ENCODE measurements around the gene ALDOB.

ALDOB gene

GRCh38 chr9:101435601-101436079 lies at the start of gene ALDOB:
TSS of gene ALDOB (minus strand) at chr9:101435774. CDS start at chr9:101430887, 4,887 bp downstream.
- ATAC-seq (no peak), DNase-seq (ENCODE audit: low spot score in 2 of 2) (no peak)
- H3K4me1 Mint-ChIP-seq, result no peaks in the 10 kb centered on the region
- no peaks in the 10 kb centered on the region for H3K9me3 Mint-ChIP-seq
- H3K4me3 Mint-ChIP-seq, result no peak within 1 kb of the TSS
- no peak within 1 kb of the TSS for H3K27ac Mint-ChIP-seq
- H3K36me3 Mint-ChIP-seq, result no peaks in the 10 kb centered on the region

- Mint-ChIP-seq H3K4me3 (no peak overlapping the region), H3K27ac (no peak overlapping the region), H3K36me3 (no peaks in the 10 kb centered on the region), H3K4me1 (no peaks in the 10 kb centered on the region), H3K9me3 (no peaks in the 10 kb centered on the region)
- ATAC-seq, result no peak
- DNase-seq (ENCODE audit: low spot score in 2 of 2), result no peak
These were observed 48.5 kb upstream of the ALDOB start for GRCh38 chr9:101484046-101484445.

GRCh38 chr9:101481261-101481660 lies 45.7 kb upstream of the ALDOB start:
- Mint-ChIP-seq H3K4me1 (no peaks in the 10 kb centered on the region), H3K9me3 (no peaks in the 10 kb centered on the region), H3K4me3 (no peak overlapping the region), H3K27ac (no peak overlapping the region), H3K36me3 (no peaks in the 10 kb centered on the region)
- no peak for DNase-seq (ENCODE audit: low spot score in 2 of 2)
- ATAC-seq, result no peak

- Mint-ChIP-seq H3K9me3 (no peaks in the 10 kb centered on the region), H3K4me1 (no peaks in the 10 kb centered on the region), H3K4me3 (no peak overlapping the region), H3K27ac (no peak overlapping the region), H3K36me3 (no peaks in the 10 kb centered on the region)
- DNase-seq (ENCODE audit: low spot score in 2 of 2) (no peak), ATAC-seq (no peak)
These were observed 44.8 kb upstream of the ALDOB start for GRCh38 chr9:101480386-101480785.

GRCh38 chr9:101479338-101480030 lies 43.9 kb upstream of the ALDOB start:
- Mint-ChIP-seq H3K9me3 (no peaks in the 10 kb centered on the region), H3K4me3 (no peak overlapping the region), H3K4me1 (no peaks in the 10 kb centered on the region), H3K36me3 (no peaks in the 10 kb centered on the region), H3K27ac (no peak overlapping the region)
- ATAC-seq (no peak), DNase-seq (ENCODE audit: low spot score in 2 of 2) (no peak)

- no peak for ATAC-seq
- Mint-ChIP-seq H3K27ac (no peak overlapping the region), H3K4me3 (no peak overlapping the region)
These were observed 43.3 kb upstream of the ALDOB start for GRCh38 chr9:101478906-101479305.

GRCh38 chr9:101478444-101478843 lies 42.9 kb upstream of the ALDOB start:
- H3K27ac Mint-ChIP-seq, result no peak overlapping the region
- no peaks in the 10 kb centered on the region for H3K9me3 Mint-ChIP-seq
- H3K4me3 Mint-ChIP-seq, result no peak overlapping the region
- peak; percentile 11 for ATAC-seq
- DNase-seq (ENCODE audit: low spot score in 2 of 2), result no peak
- H3K36me3 Mint-ChIP-seq, result no peaks in the 10 kb centered on the region
- H3K4me1 Mint-ChIP-seq, result no peaks in the 10 kb centered on the region

More at GRCh38 chr9:101478906-101479305, 43.3 kb upstream of the ALDOB start:
- Mint-ChIP-seq H3K36me3 (no peaks in the 10 kb centered on the region), H3K4me1 (no peaks in the 10 kb centered on the region), H3K9me3 (no peaks in the 10 kb centered on the region)
- no peak for DNase-seq (ENCODE audit: low spot score in 2 of 2)

GRCh38 chr9:101477736-101478135 lies 42.2 kb upstream of the ALDOB start:
- Mint-ChIP-seq H3K27ac (no peak overlapping the region), H3K4me1 (no peaks in the 10 kb centered on the region), H3K36me3 (no peaks in the 10 kb centered on the region), H3K9me3 (no peaks in the 10 kb centered on the region), H3K4me3 (no peak overlapping the region)
- no peak for ATAC-seq
- DNase-seq (ENCODE audit: low spot score in 2 of 2), result no peak

- Mint-ChIP-seq H3K9me3 (no peaks in the 10 kb centered on the region), H3K4me1 (no peaks in the 10 kb centered on the region), H3K4me3 (no peak overlapping the region), H3K36me3 (no peaks in the 10 kb centered on the region), H3K27ac (no peak overlapping the region)
- ATAC-seq, result no peak
- DNase-seq (ENCODE audit: low spot score in 2 of 2), result no peak
These were observed 41.6 kb upstream of the ALDOB start for GRCh38 chr9:101477214-101477613.

GRCh38 chr9:101476576-101477208 lies 41.1 kb upstream of the ALDOB start:
- H3K36me3 Mint-ChIP-seq, result no peaks in the 10 kb centered on the region
- no peaks in the 10 kb centered on the region for H3K4me1 Mint-ChIP-seq
- H3K4me3 Mint-ChIP-seq, result no peak overlapping the region
- no peak overlapping the region for H3K27ac Mint-ChIP-seq
- no peak for ATAC-seq
- no peaks in the 10 kb centered on the region for H3K9me3 Mint-ChIP-seq
- no peak for DNase-seq (ENCODE audit: low spot score in 2 of 2)

- DNase-seq (ENCODE audit: low spot score in 2 of 2) (no peak), ATAC-seq (no peak)
- Mint-ChIP-seq H3K4me3 (no peak overlapping the region), H3K4me1 (no peaks in the 10 kb centered on the region), H3K36me3 (no peaks in the 10 kb centered on the region), H3K9me3 (no peaks in the 10 kb centered on the region), H3K27ac (no peak overlapping the region)
These were observed 37.3 kb upstream of the ALDOB start for GRCh38 chr9:101472891-101473290.

- DNase-seq (ENCODE audit: low spot score in 2 of 2) (no peak), ATAC-seq (no peak)
- Mint-ChIP-seq H3K4me1 (no peaks in the 10 kb centered on the region), H3K27ac (no peak overlapping the region), H3K9me3 (no peaks in the 10 kb centered on the region), H3K4me3 (no peak overlapping the region), H3K36me3 (no peaks in the 10 kb centered on the region)
These were observed 35.4 kb upstream of the ALDOB start for GRCh38 chr9:101470929-101471328.

- ATAC-seq (no peak), DNase-seq (ENCODE audit: low spot score in 2 of 2) (no peak)
- H3K9me3 Mint-ChIP-seq, result no peaks in the 10 kb centered on the region
- H3K27ac Mint-ChIP-seq, result no peak overlapping the region
- no peaks in the 10 kb centered on the region for H3K4me1 Mint-ChIP-seq
- H3K4me3 Mint-ChIP-seq, result no peak overlapping the region
- H3K36me3 Mint-ChIP-seq, result no peaks in the 10 kb centered on the region
These were observed 34.4 kb upstream of the ALDOB start for GRCh38 chr9:101470021-101470420.

GRCh38 chr9:101469026-101469425 lies 33.5 kb upstream of the ALDOB start:
- Mint-ChIP-seq H3K36me3 (no peaks in the 10 kb centered on the region), H3K4me1 (no peaks in the 10 kb centered on the region), H3K9me3 (no peaks in the 10 kb centered on the region), H3K27ac (no peak overlapping the region), H3K4me3 (no peak overlapping the region)
- DNase-seq (ENCODE audit: low spot score in 2 of 2) (no peak), ATAC-seq (no peak)

- no peaks in the 10 kb centered on the region for H3K4me1 Mint-ChIP-seq
- H3K4me3 Mint-ChIP-seq, result no peak overlapping the region
- ATAC-seq, result no peak
These were observed 32.5 kb upstream of the ALDOB start for GRCh38 chr9:101468116-101468515.

GRCh38 chr9:101467690-101468089 lies 32.1 kb upstream of the ALDOB start:
- H3K4me3 Mint-ChIP-seq, result no peak overlapping the region
- no peaks in the 10 kb centered on the region for H3K36me3 Mint-ChIP-seq
- no peaks in the 10 kb centered on the region for H3K9me3 Mint-ChIP-seq
- DNase-seq (ENCODE audit: low spot score in 2 of 2) (no peak), ATAC-seq (no peak)
- no peak overlapping the region for H3K27ac Mint-ChIP-seq
- H3K4me1 Mint-ChIP-seq, result no peaks in the 10 kb centered on the region

More at GRCh38 chr9:101468116-101468515, 32.5 kb upstream of the ALDOB start:
- H3K27ac Mint-ChIP-seq, result no peak overlapping the region
- no peak for DNase-seq (ENCODE audit: low spot score in 2 of 2)
- H3K9me3 Mint-ChIP-seq, result no peaks in the 10 kb centered on the region
- H3K36me3 Mint-ChIP-seq, result no peaks in the 10 kb centered on the region
